Prostate gland (tissue), 2 donors: ENCODE results near the gene TCAP. TPM values are rescaled to one million over a fixed set of nuclear protein-coding genes. Genes with fewer than 3 reads are reported as not detected.
A peak's percentile ranks its signal among the peaks of the same experiment; 100 is the strongest.

Experiments used
- DNase-seq: peaks from one replicate; pipeline ENCODE4 v3.0.0-alpha.2; 2019; ENCODE audit warnings: low spot score
- H3K27ac ChIP-seq, 2 donors: fragments of 200-600 bp; sonication (generic); 2 replicates each; pipeline ENCODE4 v1.5.1; 2017 to 2019
- H3K27me3 ChIP-seq: fragments of 200-600 bp; sonication (generic); replicated peaks from 2 replicates; pipeline ENCODE4 v1.5.1; 2019; ENCODE audit not compliant: insufficient read depth
- H3K36me3 ChIP-seq, 2 donors: fragments of 200-600 bp; sonication (generic); 1 replicate in 1 of 2; 2 replicates in 1 of 2; pipeline versions ENCODE4 v1.5.1 to v1.8.1; 2017 to 2019
- H3K4me1 ChIP-seq: fragments of 200-600 bp; sonication (generic); replicated peaks from 2 replicates; pipeline ENCODE4 v1.5.1; 2019
- H3K4me3 ChIP-seq, 2 donors: fragments of 200-600 bp; sonication (generic); 2 replicates each; pipeline ENCODE4 v1.5.1; 2017 to 2019
- H3K9me3 ChIP-seq: fragments of 200-600 bp; sonication (generic); 2 replicates; pipeline ENCODE4 v1.5.1; 2017
- POLR2A ChIP-seq: fragments of 450-650 bp; IDR thresholded peaks from one replicate; pipeline ENCODE4 v1.6.1; 2016; ENCODE audit warnings: antibody characterized with exemption, mild to moderate bottlenecking
- POLR2AphosphoS5 ChIP-seq: sonication (generic); formaldehyde crosslinking; IDR thresholded peaks from one replicate; pipeline ENCODE4 v1.6.1; 2017; ENCODE audit warnings: antibody characterized with exemption
- WGBS: methylation state at CpG from one replicate; pipeline ENCODE4 v1.1.5; 2018; 5-methylcytosine and 5-hydroxymethylcytosine counted together
- intact Hi-C: fragments of 100-400 bp; cut with DNase I; formaldehyde crosslinking; loops from one replicate; pipeline ENCODE4 v1.14.2; 2022
- total RNA-seq, 2 donors: library from RNA; depleted of rRNA; stranded (reverse); fragments of >200 nt; gene quantifications; one replicate each; pipeline ENCODE4 v1.1.0, GENCODE V29; 2016
- TF ChIP-seq, protein P1 (sequence below), 4 experiments: fragments of 200-600 bp in 2 of 4; fragments of 450-650 bp in 2 of 4; sonication (generic) in 2 of 4; IDR thresholded peaks; 1 replicate in 3 of 4; 2 replicates in 1 of 4; pipeline ENCODE4 v1.5.1; 2016 to 2019; ENCODE audit warnings: antibody characterized with exemption in 4 of 4, mild to moderate bottlenecking in 2 of 4, moderate library complexity in 2 of 4

Gene TCAP
- total RNA-seq, 2 donors from 2014 or later: 4.3 to 44.3 TPM

DNA sequence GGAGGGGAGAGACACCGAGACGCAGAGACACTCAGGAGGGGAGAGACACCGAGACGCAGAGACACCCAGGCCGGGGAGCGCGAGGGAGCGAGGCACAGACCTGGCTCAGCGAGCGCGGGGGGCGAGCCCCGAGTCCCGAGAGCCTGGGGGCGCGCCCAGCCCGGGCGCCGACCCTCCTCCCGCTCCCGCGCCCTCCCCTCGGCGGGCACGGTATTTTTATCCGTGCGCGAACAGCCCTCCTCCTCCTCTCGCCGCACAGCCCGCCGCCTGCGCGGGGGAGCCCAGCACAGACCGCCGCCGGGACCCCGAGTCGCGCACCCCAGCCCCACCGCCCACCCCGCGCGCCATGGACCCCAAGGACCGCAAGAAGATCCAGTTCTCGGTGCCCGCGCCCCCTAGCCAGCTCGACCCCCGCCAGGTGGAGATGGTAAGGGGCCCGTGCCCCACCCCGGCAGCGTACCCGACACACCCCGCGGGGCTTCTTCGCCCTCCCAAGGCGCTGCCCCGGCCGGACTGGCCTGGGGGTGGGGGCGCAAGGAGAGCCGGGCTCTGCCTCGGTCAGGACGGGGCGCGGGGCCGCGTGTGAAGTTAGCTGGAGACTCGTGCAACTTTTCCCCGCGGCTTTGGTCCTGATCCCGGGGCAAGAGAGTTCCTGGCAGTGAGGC, 38.0 kb upstream of the TCAP start:
- intact Hi-C loops: no loop called here
- H3K4me1 ChIP-seq: peaks cover 21% of the 10 kb centered on the region
- no peaks in the 10 kb centered on the region for H3K27me3 ChIP-seq
- no peak for TF ChIP-seq POLR2AphosphoS5
- TF ChIP-seq POLR2A: no peak
- TF ChIP-seq, protein P1, sequence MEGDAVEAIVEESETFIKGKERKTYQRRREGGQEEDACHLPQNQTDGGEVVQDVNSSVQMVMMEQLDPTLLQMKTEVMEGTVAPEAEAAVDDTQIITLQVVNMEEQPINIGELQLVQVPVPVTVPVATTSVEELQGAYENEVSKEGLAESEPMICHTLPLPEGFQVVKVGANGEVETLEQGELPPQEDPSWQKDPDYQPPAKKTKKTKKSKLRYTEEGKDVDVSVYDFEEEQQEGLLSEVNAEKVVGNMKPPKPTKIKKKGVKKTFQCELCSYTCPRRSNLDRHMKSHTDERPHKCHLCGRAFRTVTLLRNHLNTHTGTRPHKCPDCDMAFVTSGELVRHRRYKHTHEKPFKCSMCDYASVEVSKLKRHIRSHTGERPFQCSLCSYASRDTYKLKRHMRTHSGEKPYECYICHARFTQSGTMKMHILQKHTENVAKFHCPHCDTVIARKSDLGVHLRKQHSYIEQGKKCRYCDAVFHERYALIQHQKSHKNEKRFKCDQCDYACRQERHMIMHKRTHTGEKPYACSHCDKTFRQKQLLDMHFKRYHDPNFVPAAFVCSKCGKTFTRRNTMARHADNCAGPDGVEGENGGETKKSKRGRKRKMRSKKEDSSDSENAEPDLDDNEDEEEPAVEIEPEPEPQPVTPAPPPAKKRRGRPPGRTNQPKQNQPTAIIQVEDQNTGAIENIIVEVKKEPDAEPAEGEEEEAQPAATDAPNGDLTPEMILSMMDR (IDR thresholded peaks at IDR 0.05): no peak
- no peaks in the 10 kb centered on the region for H3K9me3 ChIP-seq
- no peaks in the 10 kb centered on the region for H3K36me3 ChIP-seq
- H3K27ac ChIP-seq: peak overlapping the region; percentile 68 to 88
- no peak for DNase-seq
- peak overlapping the region; percentile 44 to 49 for H3K4me3 ChIP-seq
- under 1% methylated on average over 37 of the region's 72 CpGs for WGBS

DNA sequence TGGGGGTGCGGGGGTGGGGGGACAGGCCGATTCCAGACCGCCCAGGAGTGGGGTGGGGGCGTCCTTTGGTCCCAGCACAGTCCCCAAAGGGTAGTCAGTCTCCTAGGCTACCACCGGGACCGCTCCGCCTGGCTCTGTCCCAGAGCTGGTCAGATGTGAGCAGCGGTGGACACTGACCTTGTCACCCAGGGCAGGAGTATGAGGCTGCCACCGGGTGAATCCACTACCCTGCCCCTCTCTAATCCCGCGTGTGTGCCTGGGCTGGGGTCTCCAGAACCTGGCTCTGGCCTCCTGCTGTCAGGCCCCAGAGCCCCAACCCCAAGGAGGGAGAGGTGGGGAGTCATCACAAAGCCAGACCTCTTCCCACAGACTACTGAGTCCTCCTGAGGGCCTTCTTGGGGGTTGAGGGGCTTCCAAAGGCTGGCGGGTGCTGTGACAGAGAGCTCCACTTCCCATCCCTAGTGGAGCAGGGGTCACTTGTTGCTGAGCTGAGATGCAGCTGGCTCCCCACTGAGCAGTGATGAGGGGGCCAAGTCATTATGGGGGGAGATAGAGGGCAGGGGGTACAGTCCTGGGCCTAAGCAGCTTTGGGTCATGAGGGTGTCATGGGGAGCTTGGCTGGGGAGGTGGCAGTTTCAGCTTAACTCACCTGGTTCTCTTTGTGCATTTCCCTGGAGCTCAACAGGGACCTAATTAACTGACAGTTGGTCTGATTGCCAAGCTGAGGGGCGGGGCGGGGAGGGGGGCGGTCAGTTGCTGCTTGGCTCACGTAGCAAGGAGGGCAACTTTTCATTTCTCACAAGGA, 37.2 kb upstream of the TCAP start:
- intact Hi-C loops: no loop called here
- Histone ChIP-seq H3K9me3 (no peaks in the 10 kb centered on the region), H3K27me3 (no peaks in the 10 kb centered on the region), H3K4me1 (peaks cover 28% of the 10 kb centered on the region), H3K4me3 (peak overlapping the region; percentile 44 to 49), H3K27ac (peak overlapping the region; percentile 68 to 88), H3K36me3 (no peaks in the 10 kb centered on the region)
- 40% methylated on average over 15 of the region's 16 CpGs for WGBS
- TF ChIP-seq POLR2A: peak; percentile 28
- TF ChIP-seq POLR2AphosphoS5: no peak
- no peak for DNase-seq

DNA sequence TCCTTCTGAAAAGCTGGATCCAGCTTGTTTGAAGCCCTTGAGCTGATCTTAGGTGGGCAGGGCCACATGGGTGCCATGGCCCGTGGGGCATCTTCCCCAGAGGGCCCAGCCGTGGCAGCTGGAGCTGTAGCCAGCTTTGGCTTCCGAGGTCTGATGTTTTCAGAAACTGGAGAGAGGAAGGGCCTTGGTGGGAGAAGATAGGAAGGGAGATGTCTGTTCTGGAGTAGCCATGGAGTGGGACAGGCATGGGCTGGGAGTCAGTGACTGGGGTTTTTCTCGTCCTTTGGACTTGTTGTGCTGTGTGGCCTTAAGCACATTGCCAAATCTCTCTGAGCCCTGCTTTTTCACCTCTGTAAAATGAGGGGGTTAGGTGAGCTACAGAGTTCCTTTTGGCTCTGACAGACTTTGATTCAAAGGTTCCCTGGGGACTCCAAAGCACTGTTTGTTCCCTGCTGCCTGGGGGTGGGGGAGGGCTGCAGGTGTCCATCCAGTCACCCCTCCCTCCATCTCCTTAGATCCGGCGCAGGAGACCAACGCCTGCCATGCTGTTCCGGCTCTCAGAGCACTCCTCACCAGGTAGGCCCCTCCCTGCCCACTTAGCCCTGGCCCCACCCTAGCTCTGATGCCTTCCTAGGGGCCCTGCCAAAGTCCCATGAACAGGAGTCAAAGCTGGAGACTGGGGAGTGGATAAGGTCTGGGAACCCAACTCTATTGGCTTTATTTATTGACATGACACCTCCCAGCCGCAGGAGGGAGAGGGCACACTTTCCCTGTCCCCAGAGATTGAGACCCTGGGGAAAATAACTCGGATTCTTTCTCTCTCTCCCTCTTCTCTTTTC, 36.3 kb upstream of the TCAP start:
- Histone ChIP-seq H3K9me3 (no peaks in the 10 kb centered on the region), H3K27ac (peak overlapping the region; percentile 68 to 88), H3K4me3 (no peak overlapping the region), H3K4me1 (peaks cover 28% of the 10 kb centered on the region), H3K27me3 (no peaks in the 10 kb centered on the region), H3K36me3 (no peaks in the 10 kb centered on the region)
- peak; percentile 71 for DNase-seq
- intact Hi-C loops: no loop called here
- 39% methylated on average over 10 of the region's 10 CpGs for WGBS
- TF ChIP-seq POLR2AphosphoS5 (no peak), POLR2A (peak; percentile 19)
- TF ChIP-seq, protein P1 (IDR thresholded peaks at IDR 0.05): peak in 1 of 4 experiments; percentile 15

DNA sequence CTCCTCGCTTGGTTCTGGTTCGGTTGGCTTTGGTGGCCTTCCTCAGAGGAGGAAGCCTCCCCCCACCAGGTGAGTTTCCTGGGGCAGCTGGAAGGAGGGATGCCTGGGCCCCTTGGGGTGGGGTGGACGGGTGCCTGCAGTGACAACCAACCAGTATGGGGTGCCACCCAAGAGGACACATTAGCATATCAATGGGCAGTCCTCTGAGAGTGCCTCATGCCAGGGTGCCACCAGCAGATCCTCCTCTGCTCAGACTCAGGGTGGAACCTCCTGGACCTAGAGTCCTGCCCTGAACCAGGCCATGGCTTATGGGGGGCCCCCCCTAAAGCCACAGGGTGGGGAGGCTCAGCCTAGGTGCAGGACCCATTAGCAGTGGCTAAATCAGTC, 35.7 kb upstream of the TCAP start:
- H3K9me3 ChIP-seq: no peaks in the 10 kb centered on the region
- TF ChIP-seq, protein P1 (IDR thresholded peaks at IDR 0.05): no peak
- no peak for TF ChIP-seq POLR2A
- no peak for TF ChIP-seq POLR2AphosphoS5
- no peaks in the 10 kb centered on the region for H3K27me3 ChIP-seq
- H3K36me3 ChIP-seq: no peaks in the 10 kb centered on the region
- no peak overlapping the region for H3K4me3 ChIP-seq
- H3K27ac ChIP-seq: peak overlapping the region; percentile 68 to 88
- intact Hi-C loops: no loop called here
- WGBS: 50% methylated on average over 3 of the region's 3 CpGs
- H3K4me1 ChIP-seq: peaks cover 28% of the 10 kb centered on the region
- DNase-seq: no peak

DNA sequence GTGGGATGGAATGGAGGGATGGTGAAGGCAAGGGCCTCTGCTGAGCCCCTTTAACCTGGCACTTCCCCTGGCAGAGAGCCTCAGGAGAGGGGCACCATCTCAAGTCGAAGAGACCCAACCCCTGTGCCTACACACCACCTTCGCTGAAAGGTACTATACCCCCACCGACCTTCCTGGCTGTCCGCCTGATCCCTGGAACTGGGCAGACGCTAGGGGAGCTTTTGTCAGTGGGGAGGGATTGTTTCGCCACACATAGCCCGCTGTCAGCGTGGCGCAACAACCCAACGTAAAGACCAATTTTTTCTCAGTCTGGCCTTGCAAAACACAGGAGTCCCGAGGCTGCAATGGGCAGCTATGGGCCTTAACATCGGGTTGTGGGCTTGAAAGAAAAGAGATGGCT, 35.3 kb upstream of the TCAP start:
- Histone ChIP-seq H3K9me3 (no peaks in the 10 kb centered on the region), H3K27me3 (no peaks in the 10 kb centered on the region), H3K36me3 (no peaks in the 10 kb centered on the region), H3K4me3 (no peak overlapping the region), H3K4me1 (peaks cover 28% of the 10 kb centered on the region), H3K27ac (peak overlapping the region; percentile 68 to 88)
- intact Hi-C loops: no loop called here
- DNase-seq: no peak
- TF ChIP-seq POLR2A (no peak), POLR2AphosphoS5 (no peak)
- TF ChIP-seq, protein P1 (IDR thresholded peaks at IDR 0.05): no peak
- WGBS: 69% methylated on average over 12 of the region's 12 CpGs
